PC-3 (cell line): ENCODE measurements around the gene CMA1.
"Not testable (repeated sequence)": the region's sequence is repeated elsewhere in the genome, so short reads cannot be mapped to it uniquely, and the experiment has no call there.

Experiments
- EZH2 ChIP-seq: fragments of 300-600 bp; sonication (generic); IDR thresholded peaks from one replicate; pipeline ENCODE4 v1.6.1; 2017; ENCODE audit warnings: antibody characterized with exemption, mild to moderate bottlenecking, low read length; ENCODE audit not compliant: unreplicated experiment
- TF ChIP-seq, protein P1 (sequence below): fragments of 300-600 bp; sonication (generic); conservative IDR thresholded peaks from 2 replicates; pipeline ENCODE4 v1.5.1; 2017; ENCODE audit warnings: antibody characterized with exemption, low read depth, mild to moderate bottlenecking, low read length

DNA sequence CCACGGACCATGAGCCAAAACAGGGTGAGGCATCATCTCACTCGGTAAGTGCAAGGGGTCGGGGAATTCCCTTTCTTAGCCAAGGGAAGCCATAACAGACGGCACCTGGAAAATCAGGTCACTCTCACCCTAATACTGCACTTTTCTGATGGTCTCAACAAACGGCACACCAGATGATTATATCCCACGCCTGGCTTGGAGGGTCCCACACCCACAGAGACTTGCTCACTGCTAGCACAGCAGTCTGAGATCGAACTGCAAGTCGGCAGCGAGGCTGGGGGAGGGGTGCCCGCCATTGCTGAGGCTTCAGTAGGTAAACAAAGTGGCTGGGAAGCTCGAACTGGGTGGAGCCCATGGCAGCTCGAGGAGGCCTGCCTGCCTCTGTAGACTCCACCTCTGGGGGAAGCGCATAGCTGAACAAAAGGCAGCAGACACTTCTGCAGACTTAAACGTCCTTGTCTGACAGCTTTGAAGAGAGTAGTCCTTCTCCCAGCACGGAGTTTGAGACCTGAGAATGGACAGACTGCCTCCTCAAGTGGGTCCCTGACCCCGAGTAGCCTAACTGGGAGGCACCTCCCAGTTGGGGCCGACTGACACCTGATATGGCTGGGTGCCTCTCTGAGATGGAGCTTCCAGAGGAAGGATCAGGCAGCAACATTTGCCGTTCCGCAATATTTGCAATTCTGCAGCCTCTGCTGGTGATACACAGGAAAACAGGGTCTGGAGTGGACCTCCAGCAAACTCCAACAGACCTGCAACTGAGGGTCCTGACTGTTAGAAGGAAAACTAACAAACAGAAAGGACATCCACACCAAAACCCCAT is 16.3 kb downstream of the CMA1 start:
- not testable (repeated sequence) for TF ChIP-seq EZH2
- TF ChIP-seq, protein P1, sequence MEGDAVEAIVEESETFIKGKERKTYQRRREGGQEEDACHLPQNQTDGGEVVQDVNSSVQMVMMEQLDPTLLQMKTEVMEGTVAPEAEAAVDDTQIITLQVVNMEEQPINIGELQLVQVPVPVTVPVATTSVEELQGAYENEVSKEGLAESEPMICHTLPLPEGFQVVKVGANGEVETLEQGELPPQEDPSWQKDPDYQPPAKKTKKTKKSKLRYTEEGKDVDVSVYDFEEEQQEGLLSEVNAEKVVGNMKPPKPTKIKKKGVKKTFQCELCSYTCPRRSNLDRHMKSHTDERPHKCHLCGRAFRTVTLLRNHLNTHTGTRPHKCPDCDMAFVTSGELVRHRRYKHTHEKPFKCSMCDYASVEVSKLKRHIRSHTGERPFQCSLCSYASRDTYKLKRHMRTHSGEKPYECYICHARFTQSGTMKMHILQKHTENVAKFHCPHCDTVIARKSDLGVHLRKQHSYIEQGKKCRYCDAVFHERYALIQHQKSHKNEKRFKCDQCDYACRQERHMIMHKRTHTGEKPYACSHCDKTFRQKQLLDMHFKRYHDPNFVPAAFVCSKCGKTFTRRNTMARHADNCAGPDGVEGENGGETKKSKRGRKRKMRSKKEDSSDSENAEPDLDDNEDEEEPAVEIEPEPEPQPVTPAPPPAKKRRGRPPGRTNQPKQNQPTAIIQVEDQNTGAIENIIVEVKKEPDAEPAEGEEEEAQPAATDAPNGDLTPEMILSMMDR = not testable (repeated sequence)
